ENCODE measurements around the gene LRRC25. TPM values are rescaled to one million over a fixed set of nuclear protein-coding genes. Genes with fewer than 3 reads are reported as not detected.

The LRRC25 gene
- total RNA-seq, 1 experiment from 2014 or later: 0.12 TPM

DNA sequence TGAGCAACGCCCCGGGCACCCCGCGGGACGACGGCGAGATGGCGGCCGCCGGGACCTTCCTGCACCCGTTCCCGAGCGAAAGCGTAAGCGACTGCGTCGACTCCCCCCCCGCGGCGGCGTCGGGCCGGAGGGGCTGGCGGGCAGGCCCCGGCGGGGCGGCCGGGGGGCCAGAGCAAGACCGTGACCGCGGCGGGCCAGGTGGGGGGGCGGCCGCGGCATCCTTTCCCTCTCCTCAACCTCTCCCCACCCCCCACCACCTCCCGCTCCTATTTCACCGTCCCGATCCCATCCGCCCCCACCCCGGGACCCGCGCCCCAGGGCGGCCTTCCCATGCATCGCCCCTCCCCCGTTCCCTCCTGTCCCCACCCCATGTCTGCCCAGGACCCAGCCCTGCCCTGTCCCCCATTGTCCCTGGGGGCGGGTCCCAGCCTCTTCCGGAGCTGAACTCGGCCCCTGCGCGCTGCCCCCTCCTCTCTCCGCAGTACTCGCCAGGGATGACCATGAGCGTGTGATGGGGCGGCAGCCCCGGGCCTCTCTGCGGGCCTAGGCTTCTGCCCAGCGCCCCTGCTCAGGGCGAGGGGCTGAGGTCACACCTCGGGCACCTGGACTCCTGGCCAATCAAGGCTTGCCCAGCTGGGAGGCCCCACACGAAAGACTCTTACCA, 36.4 kb upstream of the LRRC25 start:
- BruUV-seq (replicated peaks): no TSS peak
- peak overlapping the region; percentile 38 for H3K27ac ChIP-seq (ENCODE audit: low read depth, low read length)

More for the DNA sequence above, 36.4 kb upstream of the LRRC25 start:
- DNase-seq (ENCODE audit: low read depth, low spot score): no peak
- no peak for ATAC-seq
- H3K4me1 ChIP-seq (ENCODE audit: control insufficient read depth in 1 of 2, insufficient read depth in 2 of 2, low read length in 2 of 2): peaks cover 8 to 31% of the 10 kb centered on the region in 2 experiments
- POLR2A ChIA-PET: interaction anchor here (1.2 kb wide), 1 partner anchor 15 kb away, joined by 6 read pairs; the partner anchor contains the start of gene SSBP4
- H3K36me3 ChIP-seq (ENCODE audit: control insufficient read depth in 1 of 2, insufficient read depth in 2 of 2, low read length in 2 of 2): peaks cover 3 to 8% of the 10 kb centered on the region in 2 experiments; a peak in 2 of 4 replicates
- no peak overlapping the region for H3K4me3 ChIP-seq (replicated peaks in 1 of 2; ENCODE audit: low read depth in 1 of 2, low read length in 2 of 2)
- intact Hi-C loops (cut with micrococcal nuclease): no loop called here
- H3K27me3 ChIP-seq (ENCODE audit: insufficient read depth, low read length): no peaks in the 10 kb centered on the region
- CTCF ChIA-PET: no interaction called here
- no peaks in the 10 kb centered on the region for H4K20me1 ChIP-seq (ENCODE audit: insufficient read depth)
- RAD21 ChIA-PET (ENCODE audit: low non-redundant PET in 1 of 2, low total read pairs in 2 of 2, uncharacterized antibody in 2 of 2, unreplicated experiment in 2 of 2): no interaction called here
- H3K9me2 ChIP-seq (ENCODE audit: insufficient read depth): no peaks in the 10 kb centered on the region
- no peak overlapping the region for H3K9ac ChIP-seq (ENCODE audit: low read length)
- no peaks in the 10 kb centered on the region for H3K9me3 ChIP-seq (ENCODE audit: control insufficient read depth in 1 of 2, insufficient read depth in 1 of 2, low read depth in 1 of 2, low read length in 2 of 2)
- TF ChIP-seq, protein P1, sequence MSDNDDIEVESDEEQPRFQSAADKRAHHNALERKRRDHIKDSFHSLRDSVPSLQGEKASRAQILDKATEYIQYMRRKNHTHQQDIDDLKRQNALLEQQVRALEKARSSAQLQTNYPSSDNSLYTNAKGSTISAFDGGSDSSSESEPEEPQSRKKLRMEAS (IDR thresholded peaks at IDR 0.05): no peak
- no peak for TF ChIP-seq RAD21 (IDR thresholded peaks at IDR 0.05; ENCODE audit: low read depth)
- TF ChIP-seq POLR2AphosphoS5 (IDR thresholded peaks at IDR 0.05; ENCODE audit: low read depth, low read length): no peak
- no peak for TF ChIP-seq SIN3A (IDR thresholded peaks at IDR 0.05; ENCODE audit: low read depth)
- no peak; the same call in 1 of the 2 replicates for TF ChIP-seq JUND (IDR thresholded peaks at IDR 0.05)
- TF ChIP-seq YY1 (IDR thresholded peaks at IDR 0.05; ENCODE audit: extremely low read depth, insufficient replicate concordance, low read depth, low read length): no peak
- TF ChIP-seq ZFX (IDR thresholded peaks at IDR 0.05): no peak
- TF ChIP-seq, protein P2, sequence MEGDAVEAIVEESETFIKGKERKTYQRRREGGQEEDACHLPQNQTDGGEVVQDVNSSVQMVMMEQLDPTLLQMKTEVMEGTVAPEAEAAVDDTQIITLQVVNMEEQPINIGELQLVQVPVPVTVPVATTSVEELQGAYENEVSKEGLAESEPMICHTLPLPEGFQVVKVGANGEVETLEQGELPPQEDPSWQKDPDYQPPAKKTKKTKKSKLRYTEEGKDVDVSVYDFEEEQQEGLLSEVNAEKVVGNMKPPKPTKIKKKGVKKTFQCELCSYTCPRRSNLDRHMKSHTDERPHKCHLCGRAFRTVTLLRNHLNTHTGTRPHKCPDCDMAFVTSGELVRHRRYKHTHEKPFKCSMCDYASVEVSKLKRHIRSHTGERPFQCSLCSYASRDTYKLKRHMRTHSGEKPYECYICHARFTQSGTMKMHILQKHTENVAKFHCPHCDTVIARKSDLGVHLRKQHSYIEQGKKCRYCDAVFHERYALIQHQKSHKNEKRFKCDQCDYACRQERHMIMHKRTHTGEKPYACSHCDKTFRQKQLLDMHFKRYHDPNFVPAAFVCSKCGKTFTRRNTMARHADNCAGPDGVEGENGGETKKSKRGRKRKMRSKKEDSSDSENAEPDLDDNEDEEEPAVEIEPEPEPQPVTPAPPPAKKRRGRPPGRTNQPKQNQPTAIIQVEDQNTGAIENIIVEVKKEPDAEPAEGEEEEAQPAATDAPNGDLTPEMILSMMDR (IDR thresholded peaks at IDR 0.05 in 2 of 3, conservative IDR thresholded peaks at IDR 0.05 in 1 of 3; ENCODE audit: borderline replicate concordance in 1 of 3, insufficient read depth in 1 of 3, low read depth in 2 of 3, low read length in 2 of 3): no peak
- TF ChIP-seq ELF1 (IDR thresholded peaks at IDR 0.05; ENCODE audit: borderline replicate concordance, low read depth): no peak
- TF ChIP-seq EZH2phosphoT487 (IDR thresholded peaks at IDR 0.05; ENCODE audit: borderline replicate concordance): no peak
- TF ChIP-seq, protein P3, sequence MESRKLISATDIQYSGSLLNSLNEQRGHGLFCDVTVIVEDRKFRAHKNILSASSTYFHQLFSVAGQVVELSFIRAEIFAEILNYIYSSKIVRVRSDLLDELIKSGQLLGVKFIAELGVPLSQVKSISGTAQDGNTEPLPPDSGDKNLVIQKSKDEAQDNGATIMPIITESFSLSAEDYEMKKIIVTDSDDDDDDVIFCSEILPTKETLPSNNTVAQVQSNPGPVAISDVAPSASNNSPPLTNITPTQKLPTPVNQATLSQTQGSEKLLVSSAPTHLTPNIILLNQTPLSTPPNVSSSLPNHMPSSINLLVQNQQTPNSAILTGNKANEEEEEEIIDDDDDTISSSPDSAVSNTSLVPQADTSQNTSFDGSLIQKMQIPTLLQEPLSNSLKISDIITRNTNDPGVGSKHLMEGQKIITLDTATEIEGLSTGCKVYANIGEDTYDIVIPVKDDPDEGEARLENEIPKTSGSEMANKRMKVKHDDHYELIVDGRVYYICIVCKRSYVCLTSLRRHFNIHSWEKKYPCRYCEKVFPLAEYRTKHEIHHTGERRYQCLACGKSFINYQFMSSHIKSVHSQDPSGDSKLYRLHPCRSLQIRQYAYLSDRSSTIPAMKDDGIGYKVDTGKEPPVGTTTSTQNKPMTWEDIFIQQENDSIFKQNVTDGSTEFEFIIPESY (IDR thresholded peaks at IDR 0.05; ENCODE audit: extremely low read depth, insufficient replicate concordance, low read length): no peak
- no peak overlapping the region for H3K4me2 ChIP-seq (ENCODE audit: low read length)
- peaks cover 9% of the 10 kb centered on the region; the same call in 1 of the 2 replicates for H3K79me2 ChIP-seq (ENCODE audit: insufficient read depth, low read length)
- H2AFZ ChIP-seq (ENCODE audit: low read depth, low read length, poor library complexity, severe bottlenecking): no peak overlapping the region
